Amniotic stem cell (primary cell): Measurements from ENCODE around the gene MUC12.
"Not testable (repeated sequence)": the region's sequence is repeated elsewhere in the genome, so short reads cannot be mapped to it uniquely, and the experiment has no call there.

ENCODE experiments used
- DNase-seq: peaks from one replicate; lab custom pipeline; 2025; lab: John Stamatoyannopoulos, UW

Gene MUC12

GRCh38 chr7:101064176-101064550, 94.8 kb downstream of the MUC12 start:
- DNase-seq = not testable (repeated sequence)

- DNase-seq = not testable (repeated sequence)
Observed at GRCh38 chr7:101065162-101065561, 95.8 kb downstream of the MUC12 start.

GRCh38 chr7:101066141-101066832, 96.9 kb downstream of the MUC12 start:
- DNase-seq = no peak

GRCh38 chr7:101066833-101067177, 97.4 kb downstream of the MUC12 start:
- DNase-seq = no peak

- no peak for DNase-seq
Observed at GRCh38 chr7:101068401-101068800, 99.0 kb downstream of the MUC12 start.
